GM23248 (cell line): ENCODE data around the gene PLAGL2. TPM values are rescaled to one million over a fixed set of nuclear protein-coding genes. Genes with fewer than 3 reads are reported as not detected.
A peak's percentile ranks its signal among the peaks of the same experiment; 100 is the strongest.
"Not testable (repeated sequence)": the region's sequence is repeated elsewhere in the genome, so short reads cannot be mapped to it uniquely, and the experiment has no call there.

Source experiments
- DNase-seq: peaks from one replicate; pipeline ENCODE4 v3.0.0-alpha.2; 2015
- H2AFZ ChIP-seq: fragments of 200-600 bp; sonication (generic); 2 replicates; pipeline ENCODE4 v1.6.1; 2016; ENCODE audit warnings: antibody characterized with exemption
- H3F3A ChIP-seq: fragments of 200-600 bp; sonication (generic); 2 replicates; pipeline ENCODE4 v1.6.1; 2016; ENCODE audit warnings: mild to moderate bottlenecking, antibody characterized with exemption, mixed run types; ENCODE audit not compliant: insufficient read depth
- H3K27ac ChIP-seq: fragments of 200-600 bp; sonication (generic); 2 replicates; pipeline ENCODE4 v1.5.1; 2016; ENCODE audit warnings: mild to moderate bottlenecking
- H3K27me3 ChIP-seq: fragments of 200-600 bp; sonication (generic); replicated peaks from 2 replicates; pipeline ENCODE4 v1.6.1; 2016; ENCODE audit warnings: mild to moderate bottlenecking; ENCODE audit not compliant: insufficient read depth
- H3K36me3 ChIP-seq: fragments of 200-600 bp; sonication (generic); 2 replicates; pipeline ENCODE4 v1.6.1; 2016; ENCODE audit warnings: low read depth, mild to moderate bottlenecking
- H3K4me1 ChIP-seq: fragments of 200-600 bp; sonication (generic); 2 replicates; pipeline ENCODE4 v1.6.1; 2016; ENCODE audit warnings: mild to moderate bottlenecking; ENCODE audit not compliant: insufficient read depth
- H3K4me2 ChIP-seq: fragments of 200-600 bp; sonication (generic); one replicate; pipeline ENCODE4 v1.6.1; 2016; ENCODE audit warnings: mild to moderate bottlenecking; ENCODE audit not compliant: unreplicated experiment
- H3K4me3 ChIP-seq: fragments of 200-600 bp; sonication (generic); 2 replicates; pipeline ENCODE4 v1.5.1; 2016; ENCODE audit warnings: mild to moderate bottlenecking
- H3K79me2 ChIP-seq: fragments of 200-600 bp; sonication (generic); 2 replicates; pipeline ENCODE4 v1.6.1; 2016; ENCODE audit warnings: mild to moderate bottlenecking; ENCODE audit not compliant: insufficient read depth
- H3K9ac ChIP-seq: fragments of 200-600 bp; sonication (generic); 2 replicates; pipeline ENCODE4 v1.6.1; 2016; ENCODE audit warnings: mild to moderate bottlenecking
- H3K9me2 ChIP-seq: fragments of 200-600 bp; sonication (generic); 2 replicates; pipeline ENCODE4 v1.6.1; 2016; ENCODE audit warnings: mixed run types, mild to moderate bottlenecking, moderate library complexity; ENCODE audit not compliant: insufficient read depth
- H3K9me3 ChIP-seq: fragments of 200-600 bp; sonication (generic); one replicate; pipeline ENCODE4 v1.6.1; 2017; ENCODE audit warnings: low read depth
- H4K20me1 ChIP-seq: fragments of 200-600 bp; sonication (generic); 2 replicates; pipeline ENCODE4 v1.6.0; 2016; ENCODE audit not compliant: insufficient read depth
- EZH2 ChIP-seq: fragments of 200-600 bp; sonication (generic); IDR thresholded peaks from 2 replicates; pipeline ENCODE4 v1.6.1; 2018; ENCODE audit warnings: antibody characterized with exemption, mild to moderate bottlenecking; ENCODE audit not compliant: insufficient read depth, poor library complexity, severe bottlenecking
- EZH2phosphoT487 ChIP-seq: fragments of 200-600 bp; sonication (generic); IDR thresholded peaks from 2 replicates; pipeline ENCODE4 v1.6.1; 2018; ENCODE audit warnings: antibody characterized with exemption, moderate library complexity, mild to moderate bottlenecking, low read depth; ENCODE audit not compliant: insufficient read depth
- WGBS, 2 experiments: methylation state at CpG; one replicate each; pipeline ENCODE4 v1.1.6; 2015 to 2017; ENCODE audit warnings: low lambda C conversion rate in 2 of 2, low coverage in 1 of 2; ENCODE audit errors: missing lambda C conversion rate in 2 of 2; 5-methylcytosine and 5-hydroxymethylcytosine counted together
- in situ Hi-C: fragments of 300-500 bp; cut with MboI; formaldehyde crosslinking; loops from 2 replicates; pipeline ENCODE4 v1.15.0; 2020
- polyA plus RNA-seq: library from polyadenylated mRNA; unstranded; fragments of >200 nt; fragmentation: Nextera tagmentation; extraction: Ambion mirVana; gene quantifications from 2 replicates; pipeline ENCODE4 v1.2.1, GENCODE V29; 2016
- total RNA-seq: library from RNA; depleted of rRNA; stranded (reverse); fragments of >200 nt; shearing (Covaris generic); gene quantifications from 2 replicates; pipeline ENCODE4 v1.2.3, GENCODE V29; 2014

Gene PLAGL2
- total and polyA plus RNA-seq, 2 experiments from 2014 or later, result 2.1 to 4.1 TPM

DNA sequence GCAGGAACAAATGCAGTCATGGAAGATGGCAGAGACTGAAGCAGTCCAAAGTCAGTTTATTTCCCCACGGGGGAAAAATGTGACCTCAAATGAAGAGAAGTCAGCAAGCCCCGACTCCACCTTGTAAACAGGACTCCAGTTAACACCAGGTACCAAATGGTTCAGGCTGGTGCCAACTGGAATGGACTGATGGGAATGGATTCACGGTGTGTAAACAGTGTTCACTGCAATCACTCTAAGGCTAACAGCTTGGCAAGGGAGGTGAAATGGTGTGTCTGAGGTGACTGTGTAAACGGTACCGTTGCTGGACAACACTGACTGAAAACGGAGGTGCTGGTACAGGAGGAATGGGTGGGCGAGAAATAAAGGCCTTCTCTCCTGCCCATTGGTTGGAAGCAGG is 12.0 kb downstream of the PLAGL2 start:
- H2AFZ ChIP-seq, result no peak overlapping the region
- no peak overlapping the region for H3K4me3 ChIP-seq
- peaks cover 26% of the 10 kb centered on the region for H3F3A ChIP-seq
- H3K9me3 ChIP-seq, result no peaks in the 10 kb centered on the region
- peaks cover 26% of the 10 kb centered on the region for H3K79me2 ChIP-seq
- in situ Hi-C loops, result no loop called here
- no peak overlapping the region for H3K27ac ChIP-seq
- H3K9me2 ChIP-seq, result no peaks in the 10 kb centered on the region
- DNase-seq, result no peak
- H3K4me2 ChIP-seq, result no peak overlapping the region
- H3K9ac ChIP-seq, result no peak overlapping the region
- no peaks in the 10 kb centered on the region for H3K4me1 ChIP-seq
- peaks cover 22% of the 10 kb centered on the region; the same call in 1 of the 2 replicates for H3K36me3 ChIP-seq
- no peaks in the 10 kb centered on the region for H3K27me3 ChIP-seq
- H4K20me1 ChIP-seq, result no peaks in the 10 kb centered on the region; the same call in 1 of the 2 replicates
- TF ChIP-seq EZH2, result no peak
- no peak for TF ChIP-seq EZH2phosphoT487
- 67 to 72% methylated on average over 7 of the region's 7 CpGs for WGBS, 2 experiments

GRCh38 chr20:32193996-32194395 is 13.5 kb downstream of the PLAGL2 start:
- no peak for TF ChIP-seq EZH2
- TF ChIP-seq EZH2phosphoT487, result no peak
- Histone ChIP-seq H3K27ac (no peak overlapping the region), H2AFZ (no peak overlapping the region), H4K20me1 (no peaks in the 10 kb centered on the region; the same call in 1 of the 2 replicates), H3K4me2 (no peak overlapping the region), H3K4me3 (no peak overlapping the region), H3K9ac (no peak overlapping the region), H3F3A (peaks cover 27% of the 10 kb centered on the region), H3K27me3 (no peaks in the 10 kb centered on the region), H3K36me3 (peaks cover 13% of the 10 kb centered on the region; the same call in 1 of the 2 replicates), H3K9me2 (no peaks in the 10 kb centered on the region), H3K4me1 (peaks cover 5% of the 10 kb centered on the region), H3K79me2 (peaks cover 12% of the 10 kb centered on the region), H3K9me3 (no peaks in the 10 kb centered on the region)
- WGBS, 2 experiments, result 89% methylated on average over 6 of the region's 6 CpGs
- in situ Hi-C loops, result no loop called here
- no peak for DNase-seq

- H2AFZ ChIP-seq, H3K27me3 ChIP-seq, H3K4me1 ChIP-seq, H3K9ac ChIP-seq, H3K9me3 ChIP-seq, H3K36me3 ChIP-seq, H3K79me2 ChIP-seq, DNase-seq, H3K27ac ChIP-seq, H3K4me3 ChIP-seq, in situ Hi-C loops, H4K20me1 ChIP-seq, H3K9me2 ChIP-seq, H3K4me2 ChIP-seq: not testable (repeated sequence)
- WGBS, 2 experiments, result 93 to 94% methylated on average over 5 of the region's 5 CpGs
- peaks cover 27% of the 10 kb centered on the region for H3F3A ChIP-seq
Observed at GRCh38 chr20:32193336-32193735, 14.2 kb downstream of the PLAGL2 start.

DNA sequence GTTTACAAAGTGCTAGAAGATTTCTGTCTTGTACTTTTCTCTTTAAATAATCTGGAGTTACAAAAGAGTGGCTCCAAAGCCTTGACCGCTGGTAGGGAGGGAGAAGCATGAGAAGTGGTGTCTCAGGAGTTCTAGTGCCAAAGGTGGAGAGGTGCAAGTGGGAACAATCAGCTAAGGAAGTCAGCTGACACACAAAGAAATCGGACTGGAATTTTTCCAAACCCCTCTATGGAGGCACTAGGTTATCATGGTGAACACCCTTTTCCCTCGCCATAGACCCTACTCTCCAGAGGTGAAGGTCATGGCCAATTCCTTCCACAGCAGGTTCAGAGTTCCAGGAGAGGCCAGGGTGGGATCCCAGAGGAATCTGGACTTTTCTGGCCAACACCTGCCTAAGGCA is 14.8 kb downstream of the PLAGL2 start:
- Histone ChIP-seq H3K36me3 (peaks cover 4% of the 10 kb centered on the region; the same call in 1 of the 2 replicates), H3K79me2 (peaks cover 2% of the 10 kb centered on the region; the same call in 1 of the 2 replicates), H3K27ac (peak overlapping the region; percentile 40; the same call in 1 of the 2 replicates), H3K4me2 (no peak overlapping the region), H4K20me1 (no peaks in the 10 kb centered on the region), H3K9me3 (no peaks in the 10 kb centered on the region), H2AFZ (no peak overlapping the region), H3K9ac (no peak overlapping the region), H3F3A (peaks cover 27% of the 10 kb centered on the region), H3K9me2 (no peaks in the 10 kb centered on the region), H3K4me3 (no peak overlapping the region), H3K27me3 (no peaks in the 10 kb centered on the region), H3K4me1 (peaks cover 5% of the 10 kb centered on the region)
- DNase-seq, result no peak
- no peak for TF ChIP-seq EZH2
- no peak for TF ChIP-seq EZH2phosphoT487
- in situ Hi-C loops, result no loop called here
- WGBS, 2 experiments, result 81 to 94% methylated on average over 3 of the region's 3 CpGs

DNA sequence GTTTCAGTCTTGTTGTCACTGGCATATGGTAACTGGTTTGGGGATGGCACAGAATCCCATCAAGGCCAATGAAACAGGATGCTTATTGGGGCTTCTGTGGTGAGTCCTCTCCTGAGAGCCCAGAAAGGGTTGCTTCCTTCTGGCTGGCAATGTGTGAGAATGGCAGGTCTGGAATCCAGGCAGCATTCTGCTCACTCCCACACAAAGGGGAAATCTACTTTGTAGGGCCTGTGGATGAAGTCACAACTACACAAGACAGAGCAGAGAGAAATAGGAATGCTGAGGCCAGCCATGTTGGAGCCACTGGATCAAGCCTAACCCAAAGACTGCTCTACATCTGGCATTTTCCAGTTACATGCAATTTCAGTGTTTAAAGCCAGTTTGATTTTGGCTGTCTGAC is 15.7 kb downstream of the PLAGL2 start:
- no peaks in the 10 kb centered on the region; the same call in 1 of the 2 replicates for H3K36me3 ChIP-seq
- H3K4me2 ChIP-seq, result no peak overlapping the region
- H3K9ac ChIP-seq, result no peak overlapping the region
- no peaks in the 10 kb centered on the region for H3K27me3 ChIP-seq
- no peaks in the 10 kb centered on the region for H4K20me1 ChIP-seq
- H3K27ac ChIP-seq, result peak overlapping the region; percentile 40
- H3K9me2 ChIP-seq, result no peaks in the 10 kb centered on the region
- H3K4me3 ChIP-seq, result no peak overlapping the region
- in situ Hi-C loops, result no loop called here
- peaks cover 27% of the 10 kb centered on the region for H3F3A ChIP-seq
- no peak overlapping the region for H2AFZ ChIP-seq
- no peaks in the 10 kb centered on the region for H3K9me3 ChIP-seq
- TF ChIP-seq EZH2 (no peak), EZH2phosphoT487 (no peak)
- peaks cover 5% of the 10 kb centered on the region for H3K4me1 ChIP-seq
- DNase-seq, result peak; percentile 60
- H3K79me2 ChIP-seq, result no peaks in the 10 kb centered on the region
